ENCODE results near the gene WDR73.

WDR73 gene

GRCh38 chr15:84625123-84625522, 29.0 kb downstream of the WDR73 start:
- no peak for TF ChIP-seq SPI1 (IDR thresholded peaks at IDR 0.05; ENCODE audit: low read depth, low read length)
- no peak for TF ChIP-seq TAF1 (IDR thresholded peaks at IDR 0.05; ENCODE audit: low read depth, low read length)
- TF ChIP-seq POU2F2 (IDR thresholded peaks at IDR 0.05; ENCODE audit: low read depth, low read length): no peak
- TF ChIP-seq PAX5 (IDR thresholded peaks at IDR 0.05; ENCODE audit: insufficient read depth, low read length, severe bottlenecking): no peak
- no peak for TF ChIP-seq POLR2A (IDR thresholded peaks at IDR 0.05; ENCODE audit: low read depth, low read length)
- no peak for TF ChIP-seq POLR2AphosphoS5 (IDR thresholded peaks at IDR 0.05; ENCODE audit: low read depth, low read length)
- no peak for DNase-seq (ENCODE audit: insufficient read length, low spot score)
- no peak for FAIRE-seq

GRCh38 chr15:84624359-84624758, 29.7 kb downstream of the WDR73 start:
- FAIRE-seq (no peak), DNase-seq (ENCODE audit: insufficient read length, low spot score) (no peak)
- TF ChIP-seq SPI1 (IDR thresholded peaks at IDR 0.05; ENCODE audit: low read depth, low read length): no peak
- no peak for TF ChIP-seq TAF1 (IDR thresholded peaks at IDR 0.05; ENCODE audit: low read depth, low read length)
- TF ChIP-seq POU2F2 (IDR thresholded peaks at IDR 0.05; ENCODE audit: low read depth, low read length): no peak
- no peak for TF ChIP-seq POLR2AphosphoS5 (IDR thresholded peaks at IDR 0.05; ENCODE audit: low read depth, low read length)
- TF ChIP-seq PAX5 (IDR thresholded peaks at IDR 0.05; ENCODE audit: insufficient read depth, low read length, severe bottlenecking): no peak
- no peak for TF ChIP-seq POLR2A (IDR thresholded peaks at IDR 0.05; ENCODE audit: low read depth, low read length)

DNA sequence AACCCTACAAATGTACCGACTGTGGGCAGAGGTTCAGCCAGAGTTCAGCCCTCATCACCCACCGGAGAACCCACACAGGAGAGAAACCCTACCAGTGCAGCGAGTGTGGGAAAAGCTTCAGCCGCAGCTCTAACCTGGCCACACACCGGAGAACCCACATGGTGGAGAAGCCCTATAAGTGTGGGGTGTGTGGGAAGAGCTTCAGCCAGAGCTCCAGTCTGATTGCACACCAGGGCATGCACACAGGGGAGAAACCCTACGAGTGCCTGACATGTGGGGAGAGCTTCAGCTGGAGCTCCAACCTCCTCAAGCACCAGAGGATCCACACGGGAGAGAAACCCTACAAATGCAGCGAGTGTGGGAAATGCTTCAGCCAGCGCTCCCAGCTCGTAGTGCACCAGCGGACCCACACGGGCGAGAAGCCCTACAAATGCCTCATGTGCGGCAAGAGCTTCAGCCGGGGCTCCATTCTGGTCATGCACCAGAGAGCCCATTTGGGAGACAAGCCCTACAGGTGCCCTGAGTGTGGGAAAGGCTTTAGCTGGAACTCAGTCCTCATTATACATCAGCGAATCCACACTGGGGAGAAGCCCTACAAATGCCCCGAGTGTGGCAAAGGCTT, 32.6 kb downstream of the WDR73 start:
- TF ChIP-seq TAF1 (IDR thresholded peaks at IDR 0.05; ENCODE audit: low read depth, low read length): no peak
- no peak for TF ChIP-seq POLR2AphosphoS5 (IDR thresholded peaks at IDR 0.05; ENCODE audit: low read depth, low read length)
- TF ChIP-seq POLR2A (IDR thresholded peaks at IDR 0.05; ENCODE audit: low read depth, low read length): no peak
- TF ChIP-seq PAX5 (IDR thresholded peaks at IDR 0.05; ENCODE audit: insufficient read depth, low read length, severe bottlenecking): no peak
- TF ChIP-seq POU2F2 (IDR thresholded peaks at IDR 0.05; ENCODE audit: low read depth, low read length): no peak
- no peak for TF ChIP-seq SPI1 (IDR thresholded peaks at IDR 0.05; ENCODE audit: low read depth, low read length)
- DNase-seq (ENCODE audit: insufficient read length, low spot score) (no peak), FAIRE-seq (no peak)

DNA sequence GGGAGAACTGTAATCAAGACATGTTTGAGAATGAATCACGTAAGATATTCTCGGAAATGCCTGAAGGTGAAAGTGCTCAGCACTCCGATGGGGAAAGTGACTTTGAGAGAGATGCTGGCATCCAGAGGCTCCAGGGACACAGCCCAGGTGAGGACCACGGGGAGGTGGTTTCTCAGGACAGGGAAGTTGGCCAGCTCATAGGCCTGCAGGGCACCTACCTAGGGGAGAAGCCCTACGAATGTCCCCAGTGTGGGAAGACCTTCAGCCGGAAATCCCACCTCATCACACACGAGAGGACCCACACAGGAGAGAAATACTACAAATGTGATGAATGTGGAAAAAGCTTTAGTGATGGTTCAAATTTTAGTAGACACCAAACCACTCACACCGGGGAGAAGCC, 33.5 kb downstream of the WDR73 start:
- FAIRE-seq (no peak), DNase-seq (ENCODE audit: insufficient read length, low spot score) (no peak)
- TF ChIP-seq POU2F2 (IDR thresholded peaks at IDR 0.05; ENCODE audit: low read depth, low read length) (no peak), SPI1 (IDR thresholded peaks at IDR 0.05; ENCODE audit: low read depth, low read length) (no peak), TAF1 (IDR thresholded peaks at IDR 0.05; ENCODE audit: low read depth, low read length) (no peak), POLR2AphosphoS5 (IDR thresholded peaks at IDR 0.05; ENCODE audit: low read depth, low read length) (no peak), POLR2A (IDR thresholded peaks at IDR 0.05; ENCODE audit: low read depth, low read length) (no peak), PAX5 (IDR thresholded peaks at IDR 0.05; ENCODE audit: insufficient read depth, low read length, severe bottlenecking) (no peak)

GRCh38 chr15:84616235-84616634, 37.8 kb downstream of the WDR73 start:
- FAIRE-seq: no peak
- DNase-seq (ENCODE audit: insufficient read length, low spot score): no peak
- TF ChIP-seq POLR2A (IDR thresholded peaks at IDR 0.05; ENCODE audit: low read depth, low read length) (no peak), SPI1 (IDR thresholded peaks at IDR 0.05; ENCODE audit: low read depth, low read length) (no peak), PAX5 (IDR thresholded peaks at IDR 0.05; ENCODE audit: insufficient read depth, low read length, severe bottlenecking) (no peak), TAF1 (IDR thresholded peaks at IDR 0.05; ENCODE audit: low read depth, low read length) (no peak), POLR2AphosphoS5 (IDR thresholded peaks at IDR 0.05; ENCODE audit: low read depth, low read length) (no peak), POU2F2 (IDR thresholded peaks at IDR 0.05; ENCODE audit: low read depth, low read length) (no peak)

GRCh38 chr15:84611631-84612030, 42.5 kb downstream of the WDR73 start:
- FAIRE-seq: no peak
- TF ChIP-seq POLR2A (IDR thresholded peaks at IDR 0.05; ENCODE audit: low read depth, low read length) (no peak), TAF1 (IDR thresholded peaks at IDR 0.05; ENCODE audit: low read depth, low read length) (no peak), POU2F2 (IDR thresholded peaks at IDR 0.05; ENCODE audit: low read depth, low read length) (no peak)
- no peak for DNase-seq (ENCODE audit: insufficient read length, low spot score)

DNA sequence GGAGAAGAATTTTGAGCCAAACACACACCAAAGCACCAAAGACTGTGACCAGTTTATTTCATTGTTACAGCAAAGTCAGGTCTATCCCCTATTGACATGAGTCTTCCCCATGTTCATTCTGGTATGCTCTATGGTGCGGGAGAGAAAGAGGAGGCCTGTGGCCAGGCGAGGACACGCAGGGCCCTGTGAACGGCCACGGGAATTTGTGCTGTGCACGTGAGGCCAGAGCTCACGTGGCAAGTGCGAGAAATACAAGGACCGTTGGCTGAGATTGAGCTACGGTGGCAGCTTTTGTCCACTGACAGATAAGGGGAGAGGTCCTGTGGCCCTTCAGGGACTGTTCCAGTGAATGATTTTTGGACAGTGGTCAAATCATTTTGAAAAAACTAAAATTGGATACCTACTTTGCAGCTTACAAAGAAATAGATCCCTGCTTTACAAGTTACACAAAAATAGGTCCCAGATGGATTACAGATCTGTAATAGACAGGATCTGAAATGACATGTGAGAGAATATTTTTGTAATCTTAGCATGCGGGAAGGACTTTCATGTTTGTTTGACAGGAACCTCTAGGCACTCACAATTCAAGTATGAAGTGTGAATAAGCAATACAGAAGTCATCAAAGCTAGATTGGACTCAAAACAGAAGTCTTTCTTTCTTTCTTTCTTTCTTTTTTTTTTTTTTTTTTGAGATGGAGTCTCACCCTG, 44.1 kb downstream of the WDR73 start:
- FAIRE-seq: no peak
- DNase-seq (ENCODE audit: insufficient read length, low spot score): no peak
- no peak for TF ChIP-seq SPI1 (IDR thresholded peaks at IDR 0.05; ENCODE audit: low read depth, low read length)

DNA sequence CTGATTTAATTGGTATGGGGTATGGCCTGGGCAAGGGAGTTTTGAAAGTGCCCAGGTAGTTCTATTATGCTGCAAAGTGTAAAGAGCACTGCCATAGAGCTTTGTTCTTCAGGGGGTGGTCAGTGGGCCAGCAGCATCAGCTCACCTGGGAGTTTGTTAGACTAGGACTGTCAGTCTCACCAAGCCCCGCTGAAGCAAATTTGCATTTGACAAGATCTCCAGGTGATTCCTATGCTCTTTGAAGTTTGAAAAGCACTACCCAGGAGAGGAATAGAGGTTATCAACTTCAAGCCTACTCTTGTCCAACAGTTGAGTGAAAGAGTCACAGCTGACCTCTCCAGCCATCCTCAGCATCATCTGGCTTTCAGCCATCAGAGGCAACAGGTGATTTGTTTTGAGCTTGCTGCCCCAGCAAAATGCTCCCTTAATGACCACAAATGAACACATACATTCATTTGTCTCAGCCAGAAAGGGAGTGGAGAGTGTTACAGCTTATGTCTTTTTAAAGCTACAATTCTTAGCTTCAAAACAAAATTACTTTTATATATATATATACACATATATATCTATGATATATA, 45.3 kb downstream of the WDR73 start:
- FAIRE-seq (no peak), DNase-seq (ENCODE audit: insufficient read length, low spot score) (no peak)
- no peak for TF ChIP-seq TAF1 (IDR thresholded peaks at IDR 0.05; ENCODE audit: low read depth, low read length)
- TF ChIP-seq POU2F2 (IDR thresholded peaks at IDR 0.05; ENCODE audit: low read depth, low read length): no peak
- TF ChIP-seq PAX5 (IDR thresholded peaks at IDR 0.05; ENCODE audit: insufficient read depth, low read length, severe bottlenecking): no peak

GRCh38 chr15:84606653-84607120, 47.4 kb downstream of the WDR73 start:
- TF ChIP-seq POLR2AphosphoS5 (IDR thresholded peaks at IDR 0.05; ENCODE audit: low read depth, low read length): no peak
- no peak for TF ChIP-seq PAX5 (IDR thresholded peaks at IDR 0.05; ENCODE audit: insufficient read depth, low read length, severe bottlenecking)
- no peak for TF ChIP-seq POU2F2 (IDR thresholded peaks at IDR 0.05; ENCODE audit: low read depth, low read length)
- TF ChIP-seq POLR2A (IDR thresholded peaks at IDR 0.05; ENCODE audit: low read depth, low read length): no peak
- TF ChIP-seq SPI1 (IDR thresholded peaks at IDR 0.05; ENCODE audit: low read depth, low read length): no peak
- TF ChIP-seq TAF1 (IDR thresholded peaks at IDR 0.05; ENCODE audit: low read depth, low read length): no peak
- FAIRE-seq: no peak
- DNase-seq (ENCODE audit: insufficient read length, low spot score): no peak

- TF ChIP-seq PAX5 (IDR thresholded peaks at IDR 0.05; ENCODE audit: insufficient read depth, low read length, severe bottlenecking) (no peak), TAF1 (IDR thresholded peaks at IDR 0.05; ENCODE audit: low read depth, low read length) (no peak), SPI1 (IDR thresholded peaks at IDR 0.05; ENCODE audit: low read depth, low read length) (no peak), POLR2AphosphoS5 (IDR thresholded peaks at IDR 0.05; ENCODE audit: low read depth, low read length) (no peak), POU2F2 (IDR thresholded peaks at IDR 0.05; ENCODE audit: low read depth, low read length) (no peak), POLR2A (IDR thresholded peaks at IDR 0.05; ENCODE audit: low read depth, low read length) (no peak)
- no peak for DNase-seq (ENCODE audit: insufficient read length, low spot score)
- FAIRE-seq: no peak
Observed at GRCh38 chr15:84605554-84605882, 48.6 kb downstream of the WDR73 start.

Measured in GM12891 (cell line).